ENCODE results near the gene PCSK1N.
"Not testable (repeated sequence)": the region's sequence is repeated elsewhere in the genome, so short reads cannot be mapped to it uniquely, and the experiment has no call there.

The PCSK1N gene

DNA sequence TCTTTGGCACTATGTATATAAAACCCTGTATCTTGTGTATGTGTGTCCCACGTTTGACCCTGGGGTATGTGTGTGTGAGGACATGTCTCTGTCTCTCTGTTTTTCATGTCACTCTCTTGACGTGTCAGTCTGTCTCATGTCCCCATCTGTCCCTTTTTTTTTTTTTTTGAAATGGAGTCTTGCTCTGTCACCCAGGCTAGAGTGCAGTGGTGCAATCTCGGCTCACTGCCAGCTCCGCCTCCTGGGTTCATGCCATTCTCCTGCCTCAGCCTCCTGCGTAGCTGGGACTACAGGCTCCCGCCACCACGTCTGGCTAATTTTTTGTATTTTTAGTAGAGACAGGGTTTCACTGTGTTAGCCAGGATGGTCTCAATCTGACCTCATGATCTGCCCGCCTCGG lies 16.0 kb downstream of the PCSK1N start:
- not testable (repeated sequence) for DNase-seq

DNA sequence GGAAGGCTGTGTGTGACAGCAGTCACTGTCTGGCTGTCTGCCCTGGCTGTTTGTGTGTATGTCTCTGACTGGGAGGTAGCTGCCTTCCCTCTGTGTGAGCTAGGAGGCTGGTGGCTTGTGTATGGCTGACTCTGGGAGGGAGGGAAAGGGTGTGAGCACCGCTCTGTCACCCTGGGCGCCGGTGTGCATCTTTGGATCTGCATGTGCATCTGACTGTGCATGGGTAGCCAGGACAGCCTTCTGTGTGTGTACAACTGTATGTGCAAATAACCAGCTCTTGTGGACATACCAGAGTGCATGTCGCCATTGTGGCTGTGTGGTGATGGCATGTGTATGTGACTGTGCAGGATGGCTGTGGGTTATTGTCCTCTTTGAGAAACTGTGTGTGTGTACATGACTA lies 16.5 kb downstream of the PCSK1N start:
- no peak for DNase-seq

DNA sequence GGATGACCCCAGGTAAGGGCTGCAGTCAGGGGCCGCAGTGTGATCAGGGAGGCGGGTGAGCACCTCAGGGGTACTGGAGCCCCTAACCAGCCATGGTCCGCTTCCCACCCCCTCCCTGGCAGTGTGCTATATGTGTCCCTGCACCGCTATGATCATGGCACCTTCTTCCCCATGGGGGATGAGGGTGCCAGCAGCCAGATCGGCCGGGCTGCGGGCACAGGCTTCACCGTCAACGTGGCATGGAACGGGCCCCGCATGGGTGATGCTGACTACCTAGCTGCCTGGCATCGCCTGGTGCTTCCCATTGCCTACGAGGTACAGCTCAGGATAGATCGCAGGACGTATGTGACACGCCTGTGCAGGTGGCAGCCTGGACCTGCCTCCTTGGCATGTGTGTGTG lies 17.3 kb downstream of the PCSK1N start:
- no peak for DNase-seq

DNA sequence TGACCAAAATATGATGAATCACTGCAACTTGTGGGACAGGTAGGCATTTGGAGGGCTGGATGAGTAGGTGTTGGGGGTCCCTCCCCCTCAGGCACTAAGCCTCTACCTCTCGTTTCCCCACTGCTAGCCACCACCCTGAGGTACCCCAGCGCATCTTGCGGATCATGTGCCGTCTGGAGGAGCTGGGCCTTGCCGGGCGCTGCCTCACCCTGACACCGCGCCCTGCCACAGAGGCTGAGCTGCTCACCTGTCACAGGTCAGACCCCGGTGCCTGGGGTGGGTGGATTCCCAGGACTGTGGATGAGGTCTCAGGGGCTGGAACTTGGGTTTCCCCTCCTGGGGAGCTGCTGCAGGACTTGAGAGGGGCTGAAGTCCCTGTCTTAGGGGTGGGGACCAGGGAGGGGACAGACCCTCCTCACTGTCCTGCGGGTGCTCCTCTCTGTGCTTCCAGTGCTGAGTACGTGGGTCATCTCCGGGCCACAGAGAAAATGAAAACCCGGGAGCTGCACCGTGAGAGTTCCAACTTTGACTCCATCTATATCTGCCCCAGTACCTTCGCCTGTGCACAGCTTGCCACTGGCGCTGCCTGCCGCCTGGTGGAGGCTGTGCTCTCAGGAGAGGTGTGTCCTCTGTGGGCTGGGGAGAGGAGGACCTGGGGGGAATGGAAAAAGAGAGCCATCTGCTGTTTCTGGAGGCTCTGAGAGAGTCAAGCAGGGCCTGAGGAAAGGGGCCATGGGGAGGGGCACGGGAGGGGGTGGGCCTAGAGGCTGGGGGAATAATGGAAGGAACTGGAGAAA lies 19.2 kb downstream of the PCSK1N start:
- no peak for DNase-seq

DNA sequence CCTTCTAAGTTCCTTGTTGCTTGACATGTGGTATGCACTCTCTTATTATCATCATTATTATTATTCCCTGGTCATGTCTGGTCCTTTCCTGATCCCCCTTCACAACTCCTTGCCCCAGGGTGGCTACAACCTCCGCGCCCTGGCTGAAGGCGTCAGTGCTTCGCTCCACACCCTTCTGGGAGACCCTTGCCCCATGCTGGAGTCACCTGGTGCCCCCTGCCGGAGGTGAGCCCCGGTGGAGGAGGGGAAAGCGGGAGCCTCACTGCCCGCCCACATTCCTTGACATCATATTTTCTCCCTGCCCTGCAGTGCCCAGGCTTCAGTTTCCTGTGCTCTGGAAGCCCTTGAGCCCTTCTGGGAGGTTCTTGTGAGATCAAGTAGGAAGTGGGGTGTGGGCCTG lies 20.1 kb downstream of the PCSK1N start:
- DNase-seq = no peak

DNA sequence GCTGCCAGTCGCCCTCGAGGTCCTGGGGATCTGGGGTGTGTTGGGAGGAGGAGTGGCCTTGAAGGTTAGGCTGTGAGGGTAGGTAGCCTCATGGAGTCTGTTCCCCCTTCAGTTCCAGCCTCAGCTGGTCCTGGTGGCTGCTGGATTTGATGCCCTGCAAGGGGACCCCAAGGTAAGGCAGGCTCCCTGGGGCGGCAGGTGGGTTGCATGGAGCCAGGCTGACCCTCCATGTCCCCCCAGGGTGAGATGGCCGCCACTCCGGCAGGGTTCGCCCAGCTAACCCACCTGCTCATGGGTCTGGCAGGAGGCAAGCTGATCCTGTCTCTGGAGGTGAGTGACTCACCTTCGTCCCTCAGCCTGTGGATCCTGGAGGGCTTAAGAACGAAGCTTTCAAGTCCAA lies 20.7 kb downstream of the PCSK1N start:
- no peak for DNase-seq

DNA sequence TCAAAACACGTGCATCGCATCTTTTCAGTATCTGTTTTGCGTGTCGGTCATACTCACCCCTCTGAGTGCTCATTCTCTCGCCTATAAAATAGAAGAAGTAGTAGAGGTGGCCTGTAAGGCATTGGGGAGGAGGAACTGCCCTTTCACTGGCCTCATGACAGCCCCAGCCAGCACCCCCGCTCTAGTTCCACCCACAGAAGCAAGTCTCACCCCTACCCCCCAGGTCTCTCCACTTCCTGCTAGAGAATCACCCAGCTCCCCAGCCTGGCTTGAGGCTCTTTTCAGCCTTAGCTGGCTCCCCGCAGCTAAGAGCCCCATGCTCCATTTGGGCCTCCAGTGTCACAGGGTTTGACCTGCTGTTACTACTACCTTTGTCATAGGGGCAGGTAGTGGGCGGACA lies 21.8 kb downstream of the PCSK1N start:
- DNase-seq = no peak

DNA sequence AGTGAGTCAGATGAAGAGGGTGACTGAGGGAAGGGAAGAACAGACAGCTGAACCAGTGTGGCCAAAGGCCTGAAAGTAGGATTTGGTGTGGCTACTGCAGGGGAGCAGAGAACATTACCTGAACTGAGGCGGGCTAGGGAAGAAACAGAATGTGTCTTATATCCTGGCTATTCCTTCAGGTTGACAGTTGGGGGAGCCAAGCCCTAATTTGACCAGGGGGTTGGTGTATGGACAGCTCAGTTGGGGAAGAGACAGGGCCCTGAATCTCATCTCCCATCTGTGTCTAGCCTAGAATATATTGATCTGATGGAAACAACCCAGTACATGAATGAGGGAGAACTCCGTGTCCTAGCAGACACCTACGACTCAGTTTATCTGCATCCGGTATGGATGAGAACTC lies 29.3 kb downstream of the PCSK1N start:
- DNase-seq = no peak

DNA sequence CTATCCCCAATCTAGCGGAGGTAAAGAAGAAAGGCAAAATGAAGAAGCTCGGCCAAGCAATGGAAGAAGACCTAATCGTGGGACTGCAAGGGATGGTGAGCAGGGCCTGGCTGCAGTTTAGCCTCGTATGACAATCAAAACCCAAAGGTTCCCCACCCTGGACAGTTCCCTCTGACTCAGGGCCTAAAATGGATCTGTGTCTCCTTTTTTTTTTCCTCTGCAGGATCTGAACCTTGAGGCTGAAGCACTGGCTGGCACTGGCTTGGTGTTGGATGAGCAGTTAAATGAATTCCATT lies 32.6 kb downstream of the PCSK1N start:
- DNase-seq = no peak

DNA sequence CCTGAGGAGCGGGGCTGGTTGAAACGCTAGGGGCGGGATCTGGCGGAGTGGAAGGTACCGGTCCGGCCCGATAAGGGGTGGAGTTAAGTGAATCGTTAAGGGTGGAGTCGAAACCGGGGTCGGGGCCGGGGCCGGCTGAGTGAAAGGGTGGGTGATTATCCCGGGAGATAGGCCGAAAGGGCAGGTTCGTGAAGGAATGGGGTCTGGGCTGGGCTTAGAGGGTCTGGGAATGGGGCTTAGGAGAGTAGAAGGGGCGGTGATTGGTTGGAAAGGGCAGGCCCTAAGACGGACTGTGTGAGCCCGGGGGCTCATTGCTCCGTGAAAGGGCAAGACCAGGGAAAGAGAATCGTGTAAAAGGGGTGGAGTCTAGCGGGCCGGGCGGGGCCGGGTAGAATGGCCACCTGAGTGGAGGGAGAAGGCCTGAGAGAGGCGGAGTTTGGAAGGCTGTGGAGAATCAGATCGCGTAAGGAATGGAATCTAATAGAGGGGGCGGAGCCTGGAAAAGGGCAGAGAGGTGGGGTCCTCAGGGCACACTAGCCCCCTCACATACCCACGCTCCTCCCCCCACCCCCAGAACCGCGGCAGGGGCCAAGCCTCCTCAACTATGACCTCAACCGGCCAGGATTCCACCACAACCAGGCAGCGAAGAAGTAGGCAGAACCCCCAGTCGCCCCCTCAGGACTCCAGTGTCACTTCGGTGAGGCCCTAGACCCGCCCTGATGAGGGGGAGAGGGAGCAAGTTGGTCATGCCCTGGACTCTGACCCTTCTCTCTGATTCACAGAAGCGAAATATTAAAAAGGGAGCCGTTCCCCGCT lies 33.1 kb downstream of the PCSK1N start:
- peak; percentile 62 for DNase-seq

DNA sequence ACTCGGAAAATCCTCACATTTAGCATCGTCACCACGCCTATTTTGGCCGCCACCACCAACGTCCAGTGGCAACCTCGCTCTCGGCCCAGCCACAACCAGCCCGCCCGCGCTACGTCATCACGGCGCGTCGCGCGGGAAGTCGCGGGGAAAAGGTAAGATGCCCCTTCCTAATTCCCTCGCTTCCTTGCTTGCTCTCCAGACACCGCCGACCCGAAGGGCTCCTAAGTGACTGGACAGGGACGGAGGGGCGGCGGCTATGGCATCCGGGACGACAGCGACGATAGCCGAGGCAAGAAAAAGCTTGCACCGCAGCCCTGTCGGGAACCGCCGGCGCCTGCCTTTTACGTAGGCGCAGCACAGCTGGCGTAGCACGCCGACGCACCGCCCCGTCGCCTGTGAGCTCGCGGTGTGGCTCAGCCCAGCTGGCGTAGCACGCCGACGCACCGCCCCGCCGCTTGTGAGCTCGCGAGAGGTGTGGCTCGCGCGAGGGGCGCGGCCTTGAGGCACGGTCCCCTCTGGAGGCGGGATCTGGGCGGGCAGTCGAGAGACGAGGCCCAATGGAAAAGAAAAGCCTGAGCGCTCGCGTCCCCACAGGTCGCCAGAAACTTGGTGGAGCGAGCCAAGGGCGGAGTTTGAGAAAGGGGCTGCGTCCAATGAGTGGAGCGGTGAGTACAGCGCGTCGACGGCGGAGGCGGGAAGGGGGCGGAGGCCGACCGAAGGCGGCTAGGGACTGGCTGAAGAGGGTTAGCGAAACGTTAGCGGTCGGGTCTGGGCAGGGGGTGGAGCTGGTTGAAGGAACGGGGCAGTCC lies 33.9 kb downstream of the PCSK1N start, which contains the start of gene HDAC6:
TSS of gene HDAC6 (plus strand) at position 788 of the 809 bp plus-strand sequence. CDS start 626 bp downstream, outside the sequence.
- peak; percentile 97 for DNase-seq

DNA sequence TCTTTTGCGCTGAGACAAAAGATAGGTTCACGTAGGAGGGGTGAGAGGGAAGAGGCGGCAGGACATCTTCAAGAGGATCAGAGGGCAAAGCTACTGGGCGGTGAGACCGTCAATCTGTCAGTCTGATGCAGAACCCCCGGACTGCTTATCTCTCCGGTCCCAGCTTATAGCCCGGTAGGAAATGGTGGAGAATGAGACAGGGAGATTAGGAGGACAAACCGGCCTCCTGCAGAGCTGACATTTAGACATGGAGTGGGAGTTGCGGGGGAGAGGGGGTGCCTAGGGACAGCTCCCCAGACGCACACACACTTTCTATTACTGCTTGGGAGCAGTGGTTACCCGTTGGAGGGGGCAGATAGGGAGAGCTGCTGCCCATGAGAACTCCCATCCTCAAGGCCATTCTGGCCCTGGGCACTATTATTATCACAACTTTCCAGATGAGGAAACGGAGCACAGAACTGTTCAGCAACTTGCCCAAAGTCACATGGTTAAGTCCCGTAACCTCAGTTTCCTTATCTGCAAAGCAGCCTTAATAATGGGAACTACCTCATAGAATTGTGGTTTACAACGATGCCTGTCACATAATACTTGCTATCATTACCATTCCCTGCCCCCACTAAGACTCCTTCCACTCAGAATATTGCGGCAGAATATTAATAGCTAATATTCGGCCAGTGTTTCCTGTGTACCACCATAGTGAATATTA lies 34.7 kb downstream of the PCSK1N start:
- no peak for DNase-seq

DNA sequence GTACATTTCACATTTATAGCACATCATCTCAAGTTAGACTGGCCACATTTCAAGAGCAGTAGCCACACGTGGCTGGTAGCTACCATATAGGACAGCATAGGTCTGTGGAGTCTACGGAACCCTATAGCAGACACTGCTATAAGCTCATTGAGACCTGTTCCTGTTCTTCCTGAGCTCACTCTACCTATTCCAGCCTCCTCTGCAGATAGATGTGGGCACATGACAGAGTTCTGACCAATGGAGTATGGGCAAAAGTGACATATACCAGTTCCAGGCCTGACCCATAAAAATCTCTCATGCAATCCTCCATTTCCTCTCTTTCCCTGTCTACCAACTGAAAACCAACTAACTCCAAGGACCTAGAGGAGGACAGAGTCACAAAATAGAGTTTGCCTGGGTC lies 37.1 kb downstream of the PCSK1N start:
- DNase-seq = no peak

DNA sequence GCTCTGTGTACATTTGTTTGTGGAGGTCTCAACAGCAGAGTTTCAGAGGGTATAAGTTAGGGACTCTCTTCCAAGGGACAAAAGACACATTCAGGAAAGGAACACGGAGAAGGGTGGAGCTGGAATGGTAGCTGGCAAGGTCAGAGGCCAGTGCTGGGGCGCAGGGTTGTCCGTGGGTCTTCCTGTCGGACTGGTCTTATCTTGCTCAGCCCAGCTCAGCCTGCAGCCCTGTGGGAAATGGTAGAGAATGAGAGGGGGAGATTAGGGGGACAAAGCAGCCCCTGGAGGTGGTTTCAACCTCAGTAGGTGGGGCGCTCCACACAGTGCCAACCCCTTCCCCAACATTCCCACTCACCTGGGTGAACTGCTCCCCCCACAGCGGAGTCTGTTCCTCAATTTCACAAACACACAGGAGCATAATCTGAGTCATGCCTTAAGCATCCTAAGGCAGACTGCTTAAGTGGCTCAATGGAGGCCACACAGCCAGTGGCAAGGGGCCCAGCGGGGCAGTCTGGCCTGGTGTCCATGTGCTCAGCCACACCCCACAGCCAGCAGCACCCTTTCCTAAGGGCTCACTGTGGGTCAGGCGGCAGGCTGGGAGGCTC lies 40.4 kb downstream of the PCSK1N start:
- DNase-seq = no peak

DNA sequence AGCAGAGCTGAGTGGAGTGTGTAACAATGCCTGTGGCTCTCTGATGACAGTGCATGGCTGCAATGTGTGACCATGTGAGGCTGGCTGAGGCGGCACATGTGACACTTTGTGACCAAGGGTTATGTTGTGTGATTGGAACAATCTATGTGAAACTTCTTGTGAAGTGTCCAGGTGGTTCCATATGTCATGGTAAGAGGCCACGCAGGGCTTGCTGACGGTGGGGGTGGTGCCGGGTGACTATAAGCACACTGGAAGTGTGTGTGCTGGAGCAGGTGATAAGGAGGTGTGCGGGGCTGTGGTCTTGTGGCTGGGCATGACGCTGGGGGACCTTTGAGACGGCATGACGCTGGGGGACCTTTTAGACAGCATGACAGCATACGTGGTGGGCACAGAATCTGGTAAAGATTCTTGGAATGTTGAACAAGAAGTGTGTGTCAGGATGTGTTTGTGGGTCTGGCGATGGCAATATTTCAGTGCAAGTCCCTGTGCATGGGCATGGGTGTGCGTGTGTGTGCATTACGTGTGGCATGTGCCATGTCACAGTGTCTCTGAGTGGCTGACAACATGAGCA lies 41.0 kb downstream of the PCSK1N start:
- DNase-seq = no peak

DNA sequence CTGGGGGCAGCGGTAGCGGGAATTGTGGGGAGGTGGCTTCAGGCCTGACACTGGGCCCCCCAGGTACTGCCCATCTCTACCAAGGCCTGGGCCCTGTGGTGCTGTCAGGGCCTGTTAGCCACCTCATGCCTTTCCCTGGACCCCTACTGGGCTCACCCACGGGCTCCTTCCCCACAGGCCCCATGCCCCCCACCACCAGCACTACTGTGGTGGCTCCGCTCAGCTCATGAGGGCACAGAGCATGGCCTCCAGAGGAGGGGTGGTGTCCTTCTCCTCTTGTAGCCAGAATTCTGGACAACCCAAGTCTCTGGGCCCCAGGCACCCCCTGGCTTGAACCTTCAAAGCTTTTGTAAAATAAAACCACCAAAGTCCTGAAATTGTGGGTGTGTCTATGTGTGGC lies 41.5 kb downstream of the PCSK1N start:
- no peak for DNase-seq

DNA sequence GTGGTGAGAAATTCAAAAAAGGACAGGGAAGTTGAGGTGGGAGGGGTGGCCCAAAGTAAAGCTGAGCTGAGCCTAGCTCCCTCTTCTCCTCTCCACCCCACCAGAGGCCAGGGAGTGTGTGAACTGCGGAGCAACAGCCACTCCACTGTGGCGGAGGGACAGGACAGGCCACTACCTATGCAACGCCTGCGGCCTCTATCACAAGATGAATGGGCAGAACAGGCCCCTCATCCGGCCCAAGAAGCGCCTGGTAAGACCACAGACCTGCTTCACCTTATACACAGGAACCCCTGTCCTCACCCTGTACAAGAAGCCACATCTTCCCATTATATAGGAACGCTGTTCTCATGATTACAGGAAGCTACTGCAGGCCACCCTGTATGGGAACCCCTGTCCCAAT lies 43.2 kb downstream of the PCSK1N start:
- no peak for DNase-seq

DNA sequence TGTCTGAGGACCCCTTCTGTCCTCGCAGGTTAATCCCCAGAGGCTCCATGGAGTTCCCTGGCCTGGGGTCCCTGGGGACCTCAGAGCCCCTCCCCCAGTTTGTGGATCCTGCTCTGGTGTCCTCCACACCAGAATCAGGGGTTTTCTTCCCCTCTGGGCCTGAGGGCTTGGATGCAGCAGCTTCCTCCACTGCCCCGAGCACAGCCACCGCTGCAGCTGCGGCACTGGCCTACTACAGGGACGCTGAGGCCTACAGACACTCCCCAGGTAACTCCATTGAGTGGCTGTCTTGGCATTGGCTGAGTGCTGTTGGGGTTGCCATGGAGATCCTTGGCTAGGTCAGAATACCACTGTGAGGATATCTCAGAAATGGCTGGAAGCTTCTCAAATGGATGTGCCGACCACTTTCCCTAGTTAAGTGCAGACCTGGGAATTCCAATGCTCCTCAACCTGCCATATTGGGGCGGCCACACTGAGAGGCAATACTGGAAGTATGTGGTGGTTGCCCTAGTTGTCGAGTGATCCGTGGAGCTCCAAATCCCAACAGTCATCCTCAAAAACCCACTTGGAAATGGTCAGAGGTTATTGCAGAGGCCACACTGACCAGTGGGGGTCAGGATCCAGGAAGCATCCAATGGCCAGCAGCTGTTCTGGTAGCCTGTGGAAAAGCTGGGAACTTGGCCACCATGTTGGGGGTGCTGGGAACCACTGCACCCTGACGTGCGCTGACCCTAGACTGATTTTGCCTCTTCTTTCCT lies 44.2 kb downstream of the PCSK1N start:
- DNase-seq = no peak

DNA sequence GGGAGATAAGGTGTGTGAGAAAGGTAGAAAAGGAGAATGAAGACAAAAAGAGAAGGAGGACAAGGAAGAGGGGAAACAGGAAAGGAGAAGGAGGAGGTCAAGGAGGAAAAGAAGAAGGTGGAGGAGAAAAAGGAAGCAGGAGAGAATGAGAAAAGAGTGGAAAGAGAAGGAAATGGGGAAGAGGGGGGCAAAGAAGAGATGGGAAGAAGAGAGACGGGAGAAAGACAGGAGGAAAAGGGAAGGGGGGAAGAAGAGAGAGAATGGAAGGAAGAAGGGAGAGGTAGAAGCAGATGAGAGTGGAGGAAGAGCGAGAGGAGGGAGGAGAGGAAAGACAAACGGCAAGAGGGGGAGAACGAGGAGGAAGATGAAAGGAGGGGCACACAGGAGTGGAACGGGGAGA lies 44.9 kb downstream of the PCSK1N start:
- DNase-seq = no peak

DNA sequence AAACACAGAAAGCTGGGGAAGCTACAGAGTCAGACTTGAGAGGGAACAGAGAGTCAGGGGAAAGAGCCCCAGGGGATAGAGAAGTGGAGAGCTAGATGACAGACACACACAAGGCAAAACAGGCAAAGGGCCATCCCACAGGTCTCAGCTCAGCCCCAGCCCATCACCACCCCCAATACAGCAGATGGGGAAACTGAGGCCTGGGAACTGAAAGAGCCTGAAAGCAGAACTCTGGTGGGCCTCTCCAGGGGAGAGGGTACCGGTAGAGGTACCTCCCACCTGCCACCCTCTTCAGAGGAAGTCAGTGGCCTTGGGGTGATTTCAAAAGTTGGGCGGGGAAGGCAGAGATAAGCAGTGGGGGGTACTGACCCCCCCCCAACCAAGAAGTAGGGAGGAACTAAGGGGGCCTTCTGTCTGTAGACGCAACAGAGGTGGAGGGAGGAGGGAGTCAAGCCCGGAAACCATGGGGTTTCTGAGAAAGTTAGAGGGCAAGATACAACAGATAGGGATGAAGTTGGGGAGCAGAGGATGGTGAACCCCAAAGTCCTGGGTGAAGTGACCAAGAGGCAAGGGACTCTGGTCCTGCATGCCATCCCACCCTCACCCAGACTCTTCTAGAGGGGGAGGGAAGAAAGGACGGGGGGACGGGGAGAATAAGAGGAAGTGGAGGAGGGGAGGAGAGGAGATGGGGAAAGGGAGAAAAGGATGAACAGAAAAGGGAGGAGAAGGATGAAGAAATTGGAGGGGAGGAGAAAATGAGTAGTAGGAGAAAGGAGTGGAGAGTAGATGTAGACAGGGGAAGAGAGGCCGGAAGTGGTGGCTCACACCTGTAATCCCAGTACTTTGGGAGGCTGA lies 45.8 kb downstream of the PCSK1N start:
- no peak for DNase-seq

Measured in NCI-H510A (cell line).